ENCODE results near the gene NRG4. TPM values are rescaled to one million over a fixed set of nuclear protein-coding genes. Genes with fewer than 3 reads are reported as not detected.

NRG4 gene
- total and polyA plus RNA-seq, 2 donors (not counting 3 experiments of a cell fraction or from before 2014, with no cell fraction given): not detected

DNA sequence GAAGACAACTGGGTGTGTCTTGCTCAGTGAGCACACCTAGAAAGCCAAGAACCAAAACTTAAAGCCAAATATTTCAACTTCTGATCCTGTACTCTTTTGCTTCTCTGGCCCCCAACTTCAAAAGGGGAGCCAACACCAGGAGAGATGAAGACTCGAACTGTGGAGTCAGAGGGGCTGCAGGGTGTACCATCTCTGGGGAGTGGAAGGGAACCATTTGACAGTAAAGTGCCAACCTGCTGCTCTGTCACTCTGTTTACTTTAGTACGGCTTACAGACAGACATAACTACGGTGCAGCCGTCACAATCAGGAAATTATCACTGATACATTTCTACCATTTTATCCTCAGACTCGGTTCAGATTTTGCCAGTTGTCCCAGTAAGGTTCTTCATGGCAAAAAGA lies 107.0 kb downstream of the NRG4 start:
- BruUV-seq (replicated peaks): no TSS peak
- TF ChIP-seq POLR2AphosphoS5 (IDR thresholded peaks at IDR 0.05; ENCODE audit: insufficient read depth, low read depth, low read length) (no peak), EZH2 (IDR thresholded peaks at IDR 0.05; ENCODE audit: borderline replicate concordance, low read depth, low read length, severe bottlenecking) (no peak), MYC (IDR thresholded peaks at IDR 0.05; ENCODE audit: low read depth, low read length) (no peak), POLR2A (IDR thresholded peaks at IDR 0.05; ENCODE audit: low read depth, low read length) (no peak), FOS (IDR thresholded peaks at IDR 0.05; ENCODE audit: borderline replicate concordance, insufficient read depth, low read length) (no peak), GATA2 (IDR thresholded peaks at IDR 0.05; ENCODE audit: insufficient read depth, insufficient read length, low read depth, low read length) (no peak), JUN (IDR thresholded peaks at IDR 0.05; ENCODE audit: borderline replicate concordance, insufficient read depth, insufficient read length, low read depth) (no peak)
- TF ChIP-seq, protein P1, sequence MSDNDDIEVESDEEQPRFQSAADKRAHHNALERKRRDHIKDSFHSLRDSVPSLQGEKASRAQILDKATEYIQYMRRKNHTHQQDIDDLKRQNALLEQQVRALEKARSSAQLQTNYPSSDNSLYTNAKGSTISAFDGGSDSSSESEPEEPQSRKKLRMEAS (IDR thresholded peaks at IDR 0.05; ENCODE audit: insufficient read depth, insufficient read length): no peak
- TF ChIP-seq, protein P2, sequence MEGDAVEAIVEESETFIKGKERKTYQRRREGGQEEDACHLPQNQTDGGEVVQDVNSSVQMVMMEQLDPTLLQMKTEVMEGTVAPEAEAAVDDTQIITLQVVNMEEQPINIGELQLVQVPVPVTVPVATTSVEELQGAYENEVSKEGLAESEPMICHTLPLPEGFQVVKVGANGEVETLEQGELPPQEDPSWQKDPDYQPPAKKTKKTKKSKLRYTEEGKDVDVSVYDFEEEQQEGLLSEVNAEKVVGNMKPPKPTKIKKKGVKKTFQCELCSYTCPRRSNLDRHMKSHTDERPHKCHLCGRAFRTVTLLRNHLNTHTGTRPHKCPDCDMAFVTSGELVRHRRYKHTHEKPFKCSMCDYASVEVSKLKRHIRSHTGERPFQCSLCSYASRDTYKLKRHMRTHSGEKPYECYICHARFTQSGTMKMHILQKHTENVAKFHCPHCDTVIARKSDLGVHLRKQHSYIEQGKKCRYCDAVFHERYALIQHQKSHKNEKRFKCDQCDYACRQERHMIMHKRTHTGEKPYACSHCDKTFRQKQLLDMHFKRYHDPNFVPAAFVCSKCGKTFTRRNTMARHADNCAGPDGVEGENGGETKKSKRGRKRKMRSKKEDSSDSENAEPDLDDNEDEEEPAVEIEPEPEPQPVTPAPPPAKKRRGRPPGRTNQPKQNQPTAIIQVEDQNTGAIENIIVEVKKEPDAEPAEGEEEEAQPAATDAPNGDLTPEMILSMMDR (IDR thresholded peaks at IDR 0.05; ENCODE audit: extremely low read depth in 1 of 2, insufficient read depth in 1 of 2, low read depth in 1 of 2, low read length in 2 of 2): no peak
- CTCF ChIA-PET: no interaction called here
- Histone ChIP-seq H3K4me1 (ENCODE audit: control insufficient read depth, extremely low read depth, insufficient read depth, low read length) (peaks cover 3% of the 10 kb centered on the region), H4K20me1 (replicated peaks; ENCODE audit: control insufficient read depth, extremely low read depth, insufficient read depth, low read length) (peaks cover 3% of the 10 kb centered on the region), H2AFZ (ENCODE audit: low read depth, low read length) (no peak overlapping the region), H3K36me3 (ENCODE audit: control insufficient read depth in 2 of 2, extremely low read depth in 1 of 2, insufficient read depth in 2 of 2, low read length in 2 of 2) (no peaks in the 10 kb centered on the region), H3K9me1 (replicated peaks; ENCODE audit: control insufficient read depth, extremely low read depth, insufficient read depth, low read length) (no peaks in the 10 kb centered on the region), H3K4me3 (replicated peaks in 1 of 3; ENCODE audit: insufficient read depth in 1 of 3, low read depth in 1 of 3, low read length in 3 of 3) (no peak overlapping the region), H3K9ac (replicated peaks; ENCODE audit: extremely low read depth, insufficient read depth, low read length) (no peak overlapping the region), H3K9me3 (replicated peaks; ENCODE audit: control insufficient read depth, insufficient read depth, low read length) (no peaks in the 10 kb centered on the region), H3K27me3 (ENCODE audit: control insufficient read depth in 2 of 2, insufficient read depth in 2 of 2, low read length in 2 of 2) (no peaks in the 10 kb centered on the region), H3K79me2 (ENCODE audit: control insufficient read depth, insufficient read depth, low read length) (peaks cover 48% of the 10 kb centered on the region), H3K4me2 (ENCODE audit: insufficient read depth, low read length) (no peak overlapping the region), H3K27ac (ENCODE audit: insufficient read depth, low read depth, low read length) (no peak overlapping the region)
- dilution Hi-C loops (cut with MboI; ENCODE audit: extremely low pct_ligation_motif_present, low sequenced_read_pairs) (no loop called here), intact Hi-C loops (cut with micrococcal nuclease) (no loop called here)
- POLR2A ChIA-PET: interaction anchor here (0.7 kb wide), 1 partner anchor 69 kb away, joined by 3 read pairs; no protein-coding TSS in a partner anchor
- DNase-seq (ENCODE audit: low read depth, low spot score) (no peak), FAIRE-seq (no peak)
